Hepatocyte (in vitro differentiated cells): Measurements from ENCODE around the gene ADAM15.

Experiments used
- EZH2 ChIP-seq: fragments of 200-600 bp; sonication (generic); IDR thresholded peaks from 2 replicates; pipeline ENCODE4 v1.6.1; 2016; ENCODE audit warnings: antibody characterized with exemption, mild to moderate bottlenecking, borderline replicate concordance
- TF ChIP-seq, protein P1 (sequence below): fragments of 200-600 bp; sonication (generic); IDR thresholded peaks from 2 replicates; pipeline ENCODE4 v1.5.1; 2016; ENCODE audit warnings: antibody characterized with exemption, mild to moderate bottlenecking; ENCODE audit not compliant: poor library complexity

DNA sequence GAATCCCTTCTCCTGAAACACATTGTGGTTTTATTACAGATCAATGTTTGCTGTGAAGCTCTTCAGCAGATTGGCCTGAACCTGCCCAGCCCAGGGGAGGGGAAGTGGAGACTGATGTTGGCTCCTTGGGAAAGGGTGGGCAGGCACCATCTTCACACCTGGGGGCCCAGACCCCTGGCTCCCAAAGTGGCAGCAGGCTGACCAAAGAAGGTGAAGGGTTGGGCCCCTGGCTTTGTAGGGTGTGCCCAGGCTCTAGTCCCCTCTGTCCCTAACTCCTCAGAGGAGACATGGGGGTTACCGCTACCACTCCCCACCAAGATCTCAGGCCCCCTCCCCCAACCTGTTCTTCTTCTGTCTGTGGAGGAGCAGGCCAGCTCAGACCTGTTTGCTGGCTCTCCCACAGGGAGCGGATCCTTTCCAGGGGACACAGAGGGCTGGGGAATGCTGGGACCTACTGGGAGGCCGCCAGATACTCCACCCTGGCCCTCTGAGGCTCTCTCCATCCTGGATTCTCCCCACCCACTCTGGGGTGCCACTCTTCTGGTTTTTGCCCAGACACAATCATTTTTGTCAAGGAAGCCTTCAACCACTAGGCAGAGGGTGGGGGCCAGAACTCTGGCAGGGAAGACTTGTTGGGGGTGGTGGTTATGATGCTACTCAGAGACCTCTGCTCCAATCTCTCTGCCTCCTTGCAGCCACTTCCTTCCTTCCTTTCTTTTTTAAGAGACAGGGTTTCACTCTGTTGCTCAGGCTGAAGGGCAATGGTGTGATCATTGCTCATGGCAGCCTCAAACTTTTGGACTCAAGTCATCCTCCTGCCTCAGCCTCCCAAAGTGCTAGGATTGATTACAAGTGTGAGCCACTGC lies 22.5 kb downstream of the ADAM15 start:
- TF ChIP-seq, protein P1, sequence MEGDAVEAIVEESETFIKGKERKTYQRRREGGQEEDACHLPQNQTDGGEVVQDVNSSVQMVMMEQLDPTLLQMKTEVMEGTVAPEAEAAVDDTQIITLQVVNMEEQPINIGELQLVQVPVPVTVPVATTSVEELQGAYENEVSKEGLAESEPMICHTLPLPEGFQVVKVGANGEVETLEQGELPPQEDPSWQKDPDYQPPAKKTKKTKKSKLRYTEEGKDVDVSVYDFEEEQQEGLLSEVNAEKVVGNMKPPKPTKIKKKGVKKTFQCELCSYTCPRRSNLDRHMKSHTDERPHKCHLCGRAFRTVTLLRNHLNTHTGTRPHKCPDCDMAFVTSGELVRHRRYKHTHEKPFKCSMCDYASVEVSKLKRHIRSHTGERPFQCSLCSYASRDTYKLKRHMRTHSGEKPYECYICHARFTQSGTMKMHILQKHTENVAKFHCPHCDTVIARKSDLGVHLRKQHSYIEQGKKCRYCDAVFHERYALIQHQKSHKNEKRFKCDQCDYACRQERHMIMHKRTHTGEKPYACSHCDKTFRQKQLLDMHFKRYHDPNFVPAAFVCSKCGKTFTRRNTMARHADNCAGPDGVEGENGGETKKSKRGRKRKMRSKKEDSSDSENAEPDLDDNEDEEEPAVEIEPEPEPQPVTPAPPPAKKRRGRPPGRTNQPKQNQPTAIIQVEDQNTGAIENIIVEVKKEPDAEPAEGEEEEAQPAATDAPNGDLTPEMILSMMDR = no peak
- TF ChIP-seq EZH2 = no peak
